Liver (tissue), 3 donors: ENCODE results near the gene RANBP6.

ENCODE experiments used
- ATF3 ChIP-seq: IDR thresholded peaks from 2 replicates; pipeline ENCODE4 v1.6.1; 2016; ENCODE audit warnings: antibody characterized with exemption
- CTCF ChIP-seq: fragments of 150-350 bp; IDR thresholded peaks from 2 replicates; pipeline ENCODE4 v1.5.1; 2017; ENCODE audit warnings: improper control_type of control experiment, low read depth, low read length; ENCODE audit not compliant: missing input control
- EGR1 ChIP-seq, 2 donors: IDR thresholded peaks; 2 replicates each; pipeline ENCODE4 v1.6.1; 2016 to 2018; ENCODE audit warnings: antibody characterized with exemption in 2 of 2, low read depth in 2 of 2
- FOXA1 ChIP-seq: IDR thresholded peaks from 2 replicates; pipeline ENCODE4 v1.6.1; 2016; ENCODE audit warnings: antibody characterized with exemption
- JUND ChIP-seq, 2 donors: IDR thresholded peaks; 2 replicates each; pipeline ENCODE4 v1.6.1; 2016; ENCODE audit warnings: antibody characterized with exemption in 2 of 2
- RAD21 ChIP-seq, 2 donors: IDR thresholded peaks; 2 replicates each; pipeline ENCODE4 v1.6.1; 2016; ENCODE audit warnings: antibody characterized with exemption in 2 of 2, mild to moderate bottlenecking in 2 of 2
- RXRA ChIP-seq, 2 donors: IDR thresholded peaks; 2 replicates each; pipeline ENCODE4 v1.6.1; 2017 to 2018; ENCODE audit warnings: antibody characterized with exemption in 2 of 2, mild to moderate bottlenecking in 1 of 2
- ZBTB33 ChIP-seq: IDR thresholded peaks from 2 replicates; pipeline ENCODE4 v1.6.1; 2016; ENCODE audit warnings: antibody characterized with exemption
- TF ChIP-seq, protein P1 (sequence below): IDR thresholded peaks from 2 replicates; pipeline ENCODE4 v1.6.1; 2016; ENCODE audit warnings: antibody characterized with exemption, mild to moderate bottlenecking
- donor health status: healthy.
- donor health status: healthy.

DNA sequence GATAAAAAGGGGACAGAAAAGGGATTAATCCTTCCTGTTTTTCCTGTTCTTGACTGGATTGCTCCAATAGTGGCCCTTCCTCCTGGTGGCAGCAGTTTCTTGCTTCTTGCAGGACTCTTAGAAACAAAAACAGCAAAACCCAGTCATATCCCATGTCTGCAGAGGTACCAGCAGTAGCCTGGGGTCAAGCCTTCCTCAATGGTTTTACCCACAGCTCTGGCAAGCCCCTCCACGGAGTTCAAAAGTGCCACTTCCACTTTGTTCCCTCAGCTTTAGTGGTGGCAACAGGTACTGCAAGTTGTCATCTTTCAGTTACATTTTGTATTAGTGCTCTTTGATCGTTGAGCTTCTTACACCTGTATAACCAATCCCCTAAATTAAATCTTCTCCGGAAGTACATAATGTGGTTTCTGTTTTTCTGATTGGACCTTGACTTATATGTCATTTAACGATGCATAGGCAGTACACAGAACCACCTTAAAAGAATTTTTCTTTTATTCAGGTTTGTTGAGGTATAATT, 8.7 kb upstream of the RANBP6 start:
- TF ChIP-seq CTCF (peak; percentile 48), ZBTB33 (no peak), EGR1 (IDR thresholded peaks at IDR 0.05; ENCODE audit: low read depth in 2 of 2) (no peak), FOXA1 (no peak), JUND (IDR thresholded peaks at IDR 0.05) (no peak), RAD21 (IDR thresholded peaks at IDR 0.05) (peak in 1 of 2 donors; percentile 41), ATF3 (no peak), RXRA (IDR thresholded peaks at IDR 0.05) (no peak)
- TF ChIP-seq, protein P1, sequence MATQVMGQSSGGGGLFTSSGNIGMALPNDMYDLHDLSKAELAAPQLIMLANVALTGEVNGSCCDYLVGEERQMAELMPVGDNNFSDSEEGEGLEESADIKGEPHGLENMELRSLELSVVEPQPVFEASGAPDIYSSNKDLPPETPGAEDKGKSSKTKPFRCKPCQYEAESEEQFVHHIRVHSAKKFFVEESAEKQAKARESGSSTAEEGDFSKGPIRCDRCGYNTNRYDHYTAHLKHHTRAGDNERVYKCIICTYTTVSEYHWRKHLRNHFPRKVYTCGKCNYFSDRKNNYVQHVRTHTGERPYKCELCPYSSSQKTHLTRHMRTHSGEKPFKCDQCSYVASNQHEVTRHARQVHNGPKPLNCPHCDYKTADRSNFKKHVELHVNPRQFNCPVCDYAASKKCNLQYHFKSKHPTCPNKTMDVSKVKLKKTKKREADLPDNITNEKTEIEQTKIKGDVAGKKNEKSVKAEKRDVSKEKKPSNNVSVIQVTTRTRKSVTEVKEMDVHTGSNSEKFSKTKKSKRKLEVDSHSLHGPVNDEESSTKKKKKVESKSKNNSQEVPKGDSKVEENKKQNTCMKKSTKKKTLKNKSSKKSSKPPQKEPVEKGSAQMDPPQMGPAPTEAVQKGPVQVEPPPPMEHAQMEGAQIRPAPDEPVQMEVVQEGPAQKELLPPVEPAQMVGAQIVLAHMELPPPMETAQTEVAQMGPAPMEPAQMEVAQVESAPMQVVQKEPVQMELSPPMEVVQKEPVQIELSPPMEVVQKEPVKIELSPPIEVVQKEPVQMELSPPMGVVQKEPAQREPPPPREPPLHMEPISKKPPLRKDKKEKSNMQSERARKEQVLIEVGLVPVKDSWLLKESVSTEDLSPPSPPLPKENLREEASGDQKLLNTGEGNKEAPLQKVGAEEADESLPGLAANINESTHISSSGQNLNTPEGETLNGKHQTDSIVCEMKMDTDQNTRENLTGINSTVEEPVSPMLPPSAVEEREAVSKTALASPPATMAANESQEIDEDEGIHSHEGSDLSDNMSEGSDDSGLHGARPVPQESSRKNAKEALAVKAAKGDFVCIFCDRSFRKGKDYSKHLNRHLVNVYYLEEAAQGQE = no peak
